ENCODE data around the gene SNTA1.
"Not testable (repeated sequence)": the region's sequence is repeated elsewhere in the genome, so short reads cannot be mapped to it uniquely, and the experiment has no call there.

The SNTA1 gene

DNA sequence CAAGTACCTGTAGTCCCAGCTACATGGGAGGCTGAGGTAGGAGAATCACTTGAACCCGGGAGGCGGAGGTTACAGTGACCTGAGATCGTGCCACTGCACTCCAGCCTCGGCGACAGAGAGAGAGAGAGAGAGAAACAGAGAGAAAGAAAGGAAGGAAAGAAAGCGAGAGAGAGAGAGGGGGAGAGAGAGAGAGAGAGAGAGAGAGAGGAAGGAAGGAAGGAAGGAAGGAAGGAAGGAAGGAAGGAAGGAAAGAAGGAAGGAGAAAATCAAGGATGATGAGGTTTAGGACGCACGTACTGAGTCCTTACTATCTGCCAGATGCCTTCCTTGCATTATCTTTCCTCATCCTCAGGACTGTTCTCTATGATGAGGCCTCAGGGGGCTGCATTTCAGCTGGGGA is 21.2 kb upstream of the SNTA1 start:
- H3K36me3 ChIP-seq (ENCODE audit: control insufficient read depth in 2 of 2, insufficient read depth in 2 of 2, low read length in 2 of 2); H3K4me3 ChIP-seq (ENCODE audit: low read length in 2 of 2); H3K9me3 ChIP-seq (ENCODE audit: control insufficient read depth in 2 of 2, low read length in 2 of 2); H3K4me1 ChIP-seq (ENCODE audit: control insufficient read depth, insufficient read depth, low read length); H3K27me3 ChIP-seq (ENCODE audit: control insufficient read depth in 1 of 2, insufficient read depth in 2 of 2, low read length in 2 of 2); H3K27ac ChIP-seq (ENCODE audit: low read length); H3K9ac ChIP-seq (ENCODE audit: low read length in 2 of 2): not testable (repeated sequence)

DNA sequence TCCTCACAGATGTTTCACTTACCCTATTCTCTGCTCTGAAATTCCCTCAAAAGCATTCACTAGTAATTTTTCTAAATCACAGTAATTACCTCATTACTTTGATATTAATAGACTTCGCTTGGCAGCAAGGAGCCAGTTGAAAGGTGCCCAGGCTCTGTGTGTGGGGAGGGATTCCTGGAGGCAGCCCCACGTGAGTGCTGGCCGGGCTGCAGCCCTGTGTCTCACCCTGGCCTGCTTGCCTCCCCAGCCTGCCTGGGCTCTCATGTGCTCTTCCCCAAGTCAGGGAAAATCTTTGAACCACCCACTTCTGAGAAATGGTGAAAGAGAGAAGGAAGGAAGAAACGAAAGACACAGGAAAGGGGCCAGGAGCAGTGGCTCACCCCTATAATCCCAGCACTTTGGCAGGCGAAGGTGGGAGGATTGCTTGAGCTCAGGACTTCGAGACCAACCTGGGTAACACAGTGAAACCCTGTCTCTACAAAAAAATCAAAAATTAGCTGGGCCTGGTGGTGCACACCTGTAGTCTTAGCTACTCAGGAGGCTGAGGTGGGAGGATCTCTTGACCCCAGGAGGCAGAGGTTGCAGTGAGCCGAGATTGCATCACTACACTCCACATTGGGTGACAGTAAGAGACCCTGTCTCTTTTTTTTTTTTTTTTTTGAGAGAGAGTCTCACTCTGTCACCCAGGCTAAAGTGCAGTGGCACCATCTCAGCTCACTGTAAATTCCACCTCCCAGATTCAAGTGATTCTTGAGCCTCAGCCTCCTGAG is 20.0 kb upstream of the SNTA1 start:
- Histone ChIP-seq H3K27ac (ENCODE audit: low read length) (no peak overlapping the region), H3K9me3 (ENCODE audit: control insufficient read depth in 2 of 2, low read length in 2 of 2) (no peaks in the 10 kb centered on the region), H3K9ac (ENCODE audit: low read length in 2 of 2) (no peak overlapping the region), H3K36me3 (ENCODE audit: control insufficient read depth in 2 of 2, insufficient read depth in 2 of 2, low read length in 2 of 2) (no peaks in the 10 kb centered on the region), H3K4me1 (ENCODE audit: control insufficient read depth, insufficient read depth, low read length) (peaks cover 2% of the 10 kb centered on the region), H3K27me3 (ENCODE audit: control insufficient read depth in 1 of 2, insufficient read depth in 2 of 2, low read length in 2 of 2) (no peaks in the 10 kb centered on the region), H3K4me3 (ENCODE audit: low read length in 2 of 2) (no peak overlapping the region)

DNA sequence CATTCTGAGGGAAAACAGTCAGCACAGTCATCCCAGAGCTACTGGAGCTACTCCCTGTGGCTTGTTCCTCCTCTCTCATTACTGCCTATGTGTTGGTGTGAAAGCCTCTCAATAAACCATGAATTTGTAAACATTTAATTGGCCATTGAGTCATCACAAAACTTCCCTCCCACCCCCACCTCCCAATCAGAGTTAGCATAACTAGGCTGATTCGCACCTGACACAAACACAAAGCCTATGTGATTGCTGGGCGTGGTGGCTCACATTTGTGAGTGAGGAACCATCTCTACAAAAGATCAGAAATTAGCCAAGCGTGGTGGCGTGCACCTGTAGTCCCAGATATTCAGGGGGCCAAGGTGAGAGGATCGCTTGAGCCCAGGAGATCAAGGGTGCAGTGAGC is 17.1 kb upstream of the SNTA1 start:
- peaks cover 2% of the 10 kb centered on the region for H3K4me1 ChIP-seq (ENCODE audit: control insufficient read depth, insufficient read depth, low read length)
- H3K27ac ChIP-seq (ENCODE audit: low read length), result no peak overlapping the region
- H3K9me3 ChIP-seq (ENCODE audit: control insufficient read depth in 2 of 2, low read length in 2 of 2), result no peaks in the 10 kb centered on the region
- no peaks in the 10 kb centered on the region for H3K36me3 ChIP-seq (ENCODE audit: control insufficient read depth in 2 of 2, insufficient read depth in 2 of 2, low read length in 2 of 2)
- H3K27me3 ChIP-seq (ENCODE audit: control insufficient read depth in 1 of 2, insufficient read depth in 2 of 2, low read length in 2 of 2), result no peaks in the 10 kb centered on the region
- H3K9ac ChIP-seq (ENCODE audit: low read length in 2 of 2), result no peak overlapping the region
- H3K4me3 ChIP-seq (ENCODE audit: low read length in 2 of 2), result no peak overlapping the region

DNA sequence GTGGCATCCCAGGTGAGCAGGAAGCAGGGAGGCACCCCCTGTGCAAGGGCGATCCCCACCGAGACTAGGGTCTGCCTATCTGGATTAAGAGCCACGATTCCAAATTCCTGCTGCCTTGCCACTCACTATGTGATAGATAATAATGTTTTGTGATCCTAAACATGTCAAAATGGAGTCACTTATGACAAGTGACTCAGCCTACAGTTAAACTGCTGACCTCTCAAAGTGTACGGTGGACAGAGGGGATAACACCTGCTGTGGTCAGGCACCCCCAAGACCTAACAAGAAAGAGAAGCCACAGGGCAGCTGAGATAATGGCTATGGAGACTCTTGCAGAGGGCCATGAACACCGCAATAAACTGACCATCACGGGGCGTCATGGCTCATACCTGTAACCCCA is 16.0 kb upstream of the SNTA1 start:
- Histone ChIP-seq H3K9ac (ENCODE audit: low read length in 2 of 2) (no peak overlapping the region), H3K27ac (ENCODE audit: low read length) (no peak overlapping the region), H3K36me3 (ENCODE audit: control insufficient read depth in 2 of 2, insufficient read depth in 2 of 2, low read length in 2 of 2) (no peaks in the 10 kb centered on the region), H3K9me3 (ENCODE audit: control insufficient read depth in 2 of 2, low read length in 2 of 2) (no peaks in the 10 kb centered on the region), H3K27me3 (ENCODE audit: control insufficient read depth in 1 of 2, insufficient read depth in 2 of 2, low read length in 2 of 2) (no peaks in the 10 kb centered on the region), H3K4me3 (ENCODE audit: low read length in 2 of 2) (no peak overlapping the region), H3K4me1 (ENCODE audit: control insufficient read depth, insufficient read depth, low read length) (peaks cover 2% of the 10 kb centered on the region)

DNA sequence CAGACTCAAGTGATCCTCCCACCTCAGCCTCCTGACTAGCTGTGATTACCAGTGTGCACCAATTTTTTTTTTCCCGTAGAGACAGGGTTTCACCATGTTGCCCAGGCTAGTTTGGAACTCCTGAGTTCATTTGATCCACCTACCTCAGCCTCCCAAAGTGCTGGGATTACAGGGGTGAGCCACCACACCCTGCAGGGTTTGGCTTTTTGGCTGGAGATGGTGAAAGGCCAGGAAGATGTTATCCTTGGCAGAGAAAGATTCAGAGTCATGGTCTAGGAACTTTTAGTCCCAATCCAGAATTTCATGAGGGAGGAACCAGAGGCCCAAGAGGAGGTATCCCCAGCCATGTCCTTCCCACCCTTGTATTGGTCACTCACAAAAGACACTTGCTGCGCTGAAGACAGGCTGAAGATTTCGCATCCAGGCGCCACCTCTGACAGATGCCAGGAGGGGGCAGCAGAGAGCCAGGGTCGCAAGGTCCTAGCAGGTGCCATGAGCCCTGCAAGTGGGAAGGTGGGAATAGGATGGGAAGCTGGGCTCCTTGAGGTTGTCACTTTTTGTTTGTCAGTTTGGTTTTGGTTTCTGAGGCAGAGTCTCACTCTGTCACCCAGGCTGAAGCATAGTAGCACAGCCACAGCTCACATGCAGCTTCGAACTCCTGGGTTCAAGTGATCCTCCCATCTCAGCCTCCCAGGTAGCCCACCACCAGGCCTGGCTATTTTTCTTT is 13.5 kb upstream of the SNTA1 start:
- not testable (repeated sequence) for H3K9ac ChIP-seq (ENCODE audit: low read length in 2 of 2); H3K36me3 ChIP-seq (ENCODE audit: control insufficient read depth in 2 of 2, insufficient read depth in 2 of 2, low read length in 2 of 2); H3K4me3 ChIP-seq (ENCODE audit: low read length in 2 of 2); H3K9me3 ChIP-seq (ENCODE audit: control insufficient read depth in 2 of 2, low read length in 2 of 2); H3K4me1 ChIP-seq (ENCODE audit: control insufficient read depth, insufficient read depth, low read length); H3K27ac ChIP-seq (ENCODE audit: low read length); H3K27me3 ChIP-seq (ENCODE audit: control insufficient read depth in 1 of 2, insufficient read depth in 2 of 2, low read length in 2 of 2)

DNA sequence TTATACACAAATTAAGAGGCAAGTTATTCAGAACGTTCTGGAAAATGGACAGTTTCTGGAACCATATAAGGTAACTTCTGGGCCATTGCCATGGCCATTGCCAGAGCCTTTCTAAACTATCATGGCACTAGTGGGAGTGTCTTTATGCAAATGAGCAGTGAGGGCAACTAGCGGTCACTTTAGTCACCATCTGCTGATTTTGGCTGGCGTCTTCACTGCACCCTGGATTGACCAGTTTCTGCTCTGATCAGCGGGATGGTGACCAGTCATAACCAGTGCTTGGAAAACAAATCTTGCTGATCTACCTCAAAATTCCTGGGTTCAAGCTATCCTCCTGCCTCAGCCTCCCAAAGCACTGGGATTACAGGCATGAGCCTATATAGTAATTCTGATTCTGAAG is 7.3 kb upstream of the SNTA1 start:
- Histone ChIP-seq H3K9ac (ENCODE audit: low read length in 2 of 2) (no peak overlapping the region), H3K27ac (ENCODE audit: low read length) (no peak overlapping the region), H3K4me1 (ENCODE audit: control insufficient read depth, insufficient read depth, low read length) (no peaks in the 10 kb centered on the region), H3K27me3 (ENCODE audit: control insufficient read depth in 1 of 2, insufficient read depth in 2 of 2, low read length in 2 of 2) (no peaks in the 10 kb centered on the region), H3K36me3 (ENCODE audit: control insufficient read depth in 2 of 2, insufficient read depth in 2 of 2, low read length in 2 of 2) (no peaks in the 10 kb centered on the region), H3K4me3 (ENCODE audit: low read length in 2 of 2) (no peak overlapping the region), H3K9me3 (ENCODE audit: control insufficient read depth in 2 of 2, low read length in 2 of 2) (no peaks in the 10 kb centered on the region)

DNA sequence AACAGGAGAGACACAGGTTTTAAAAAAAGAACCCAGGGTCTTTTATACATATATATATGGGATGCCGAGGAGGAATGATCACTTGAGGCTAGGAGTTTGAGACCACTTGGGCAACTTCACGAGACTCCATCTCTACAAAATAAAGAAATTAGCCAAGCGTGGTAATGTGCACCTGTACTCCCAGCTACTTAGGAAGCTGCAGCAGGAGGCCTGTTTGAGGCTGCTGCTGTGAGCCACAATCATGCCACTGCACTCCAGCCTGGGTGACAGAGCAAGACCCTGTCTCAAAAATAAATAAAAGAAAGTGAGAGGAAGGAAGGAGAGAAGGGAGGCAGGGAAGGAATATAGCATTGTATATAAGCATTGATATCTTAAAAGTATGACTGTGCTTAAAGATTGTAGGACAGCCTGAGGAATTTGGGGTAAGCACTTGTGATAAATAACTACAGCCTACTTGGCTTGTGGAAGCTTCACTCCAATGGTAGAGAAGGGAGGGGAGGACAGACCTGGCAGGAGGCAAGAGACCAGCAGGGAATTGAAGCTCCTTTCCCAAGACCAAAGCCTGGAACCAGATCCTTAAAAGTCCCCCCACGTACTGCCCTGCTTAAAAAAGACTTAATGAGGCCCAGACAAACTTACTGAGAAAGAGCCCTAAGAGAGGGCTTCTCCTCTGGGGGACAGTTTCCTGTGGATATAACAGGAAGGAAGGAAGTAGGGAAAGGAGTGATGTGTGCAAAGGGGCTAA is 2.5 kb upstream of the SNTA1 start:
- H3K4me1 ChIP-seq (ENCODE audit: control insufficient read depth, insufficient read depth, low read length), result peaks cover 21% of the 10 kb centered on the region
- no peaks in the 10 kb centered on the region for H3K36me3 ChIP-seq (ENCODE audit: control insufficient read depth in 2 of 2, insufficient read depth in 2 of 2, low read length in 2 of 2)
- H3K4me3 ChIP-seq (ENCODE audit: low read length in 2 of 2), result no peak overlapping the region
- no peaks in the 10 kb centered on the region for H3K9me3 ChIP-seq (ENCODE audit: control insufficient read depth in 2 of 2, low read length in 2 of 2)
- no peaks in the 10 kb centered on the region for H3K27me3 ChIP-seq (ENCODE audit: control insufficient read depth in 1 of 2, insufficient read depth in 2 of 2, low read length in 2 of 2)
- no peak overlapping the region for H3K27ac ChIP-seq (ENCODE audit: low read length)
- H3K9ac ChIP-seq (ENCODE audit: low read length in 2 of 2), result no peak overlapping the region

DNA sequence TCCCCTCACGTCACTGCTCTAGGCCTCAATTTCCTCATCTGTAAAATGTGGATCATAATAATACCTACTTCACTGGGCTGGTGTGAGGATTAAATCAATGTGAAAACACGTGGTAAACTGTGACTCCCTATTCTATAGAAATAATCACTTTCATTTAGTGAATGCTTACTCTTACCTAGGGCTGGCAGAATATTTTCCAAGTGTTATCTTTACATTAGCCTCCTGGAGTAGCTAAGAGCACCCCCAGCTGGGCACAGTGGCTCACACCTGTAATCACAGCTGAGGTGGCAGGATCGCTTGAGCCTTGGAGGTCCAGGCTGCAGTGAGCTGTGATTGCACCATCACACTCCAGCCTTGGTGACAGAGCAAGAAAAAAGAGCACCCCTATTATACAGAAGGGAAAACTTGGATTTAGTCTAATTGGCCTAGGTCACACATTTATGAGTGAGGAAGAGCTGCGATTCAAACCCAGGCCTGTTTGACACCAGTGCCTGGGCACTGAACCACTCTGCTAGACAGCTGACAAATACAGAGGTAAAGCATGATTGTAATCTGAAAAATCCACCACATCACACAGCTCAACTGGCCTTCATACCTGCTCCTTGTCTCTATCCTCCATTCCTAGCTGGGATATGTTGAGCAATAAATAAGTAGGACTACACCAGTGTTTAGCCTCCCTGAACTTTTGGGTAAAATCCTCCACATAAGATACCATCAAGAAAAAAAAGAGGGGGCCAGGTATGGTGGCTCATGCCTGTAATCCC is 1.4 kb upstream of the SNTA1 start:
- H3K9me3 ChIP-seq (ENCODE audit: control insufficient read depth in 2 of 2, low read length in 2 of 2), result no peaks in the 10 kb centered on the region
- no peak overlapping the region for H3K9ac ChIP-seq (ENCODE audit: low read length in 2 of 2)
- no peaks in the 10 kb centered on the region for H3K27me3 ChIP-seq (ENCODE audit: control insufficient read depth in 1 of 2, insufficient read depth in 2 of 2, low read length in 2 of 2)
- H3K36me3 ChIP-seq (ENCODE audit: control insufficient read depth in 2 of 2, insufficient read depth in 2 of 2, low read length in 2 of 2), result no peaks in the 10 kb centered on the region
- H3K4me1 ChIP-seq (ENCODE audit: control insufficient read depth, insufficient read depth, low read length), result peaks cover 22% of the 10 kb centered on the region
- peak overlapping the region in 1 of 2 donors; percentile 90 for H3K4me3 ChIP-seq (ENCODE audit: low read length in 2 of 2)
- peak overlapping the region; percentile 3 for H3K27ac ChIP-seq (ENCODE audit: low read length)

DNA sequence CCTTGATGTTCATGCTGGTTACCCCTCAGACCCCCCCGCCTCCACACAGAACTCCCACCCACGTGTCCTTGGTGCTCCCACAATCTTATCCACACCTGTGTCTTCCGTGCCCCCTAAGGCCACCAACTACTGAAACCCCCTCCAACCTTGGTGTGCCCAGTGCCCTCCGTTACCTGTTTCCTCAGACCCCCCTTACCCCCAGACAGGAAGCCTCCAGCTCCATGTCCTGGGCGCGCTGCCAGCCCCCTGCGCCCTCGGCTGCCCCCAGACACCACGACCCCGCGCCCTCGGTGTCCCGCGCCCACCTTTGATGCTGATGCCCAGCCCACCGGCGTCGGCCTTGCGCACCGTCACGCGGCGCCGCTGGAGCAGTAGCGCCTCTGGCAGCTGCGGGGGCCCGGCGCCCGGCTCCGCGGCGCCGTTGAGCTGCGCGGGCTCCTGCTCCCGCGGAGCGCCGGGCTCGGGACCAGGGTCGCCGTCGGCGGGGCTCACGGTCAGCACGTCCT is 504 bp downstream of the SNTA1 start:
- H3K4me1 ChIP-seq (ENCODE audit: control insufficient read depth, insufficient read depth, low read length), result peaks cover 24% of the 10 kb centered on the region

More for the DNA sequence above, 504 bp downstream of the SNTA1 start:
- H3K4me3 ChIP-seq (ENCODE audit: low read length in 2 of 2), result peak overlapping the region; percentile 73 to 90
- peak overlapping the region; percentile 70 for H3K27ac ChIP-seq (ENCODE audit: low read length)
- H3K36me3 ChIP-seq (ENCODE audit: control insufficient read depth in 2 of 2, insufficient read depth in 2 of 2, low read length in 2 of 2), result peaks cover 0 to 2% of the 10 kb centered on the region in 2 donors
- H3K9me3 ChIP-seq (ENCODE audit: control insufficient read depth in 2 of 2, low read length in 2 of 2), result no peaks in the 10 kb centered on the region
- H3K9ac ChIP-seq (ENCODE audit: low read length in 2 of 2), result peak overlapping the region; percentile 62 to 67
- no peaks in the 10 kb centered on the region for H3K27me3 ChIP-seq (ENCODE audit: control insufficient read depth in 1 of 2, insufficient read depth in 2 of 2, low read length in 2 of 2)
